Measurements from ENCODE around the gene SACS.
"Not testable (repeated sequence)": the region's sequence is repeated elsewhere in the genome, so short reads cannot be mapped to it uniquely, and the experiment has no call there.

The SACS gene

GRCh38 chr13:23314837-23315236 lies 118.7 kb downstream of the SACS start:
- DNase-seq (ENCODE audit: low read depth): not testable (repeated sequence)

GRCh38 chr13:23292586-23292985 lies 140.9 kb downstream of the SACS start:
- no peak for DNase-seq (ENCODE audit: low read depth)

- DNase-seq (ENCODE audit: low read depth): no peak
These were observed 143.6 kb downstream of the SACS start for GRCh38 chr13:23289917-23290357.

- no peak for DNase-seq (ENCODE audit: low read depth)
These were observed 144.5 kb downstream of the SACS start for GRCh38 chr13:23288995-23289394.

- no peak for DNase-seq (ENCODE audit: low read depth)
These were observed 144.9 kb downstream of the SACS start for GRCh38 chr13:23288564-23288963.

GRCh38 chr13:23279321-23279720 lies 154.2 kb downstream of the SACS start:
- DNase-seq (ENCODE audit: low read depth): no peak

Data from activated T-helper 1 cell treated with Interleukin-2 at 50 U/mL for 16 hours (primary cell).